ENCODE measurements around the gene PARD3B. TPM values are rescaled to one million over a fixed set of nuclear protein-coding genes. Genes with fewer than 3 reads are reported as not detected.

The PARD3B gene
- total RNA-seq, 1 experiment from 2014 or later: 10.1 TPM

DNA sequence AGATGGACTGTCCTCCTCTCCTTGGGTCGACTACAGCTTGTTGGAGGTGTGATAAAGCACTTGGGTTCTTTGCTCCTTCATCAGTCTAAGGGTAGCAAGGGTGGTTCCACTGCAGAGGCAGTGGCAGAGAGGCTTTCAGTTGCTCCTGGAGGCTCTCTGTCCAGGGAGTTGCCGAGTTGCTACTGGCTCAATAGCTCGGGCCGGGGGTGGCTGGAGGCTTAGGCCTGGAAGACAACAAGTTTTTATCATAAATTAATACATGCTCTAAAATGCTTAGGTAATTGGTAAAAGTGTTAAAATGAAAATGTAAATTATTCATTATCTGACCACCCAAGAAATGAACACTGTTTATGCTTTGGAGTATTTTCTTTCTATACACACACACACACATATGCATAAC, 975.0 kb downstream of the PARD3B start:
- H3K36me3 Mint-ChIP-seq (ENCODE audit: insufficient read depth, unreplicated experiment): no peaks in the 10 kb centered on the region
- peaks cover 6% of the 10 kb centered on the region for H3K9me3 Mint-ChIP-seq (ENCODE audit: low read depth, unreplicated experiment)
- H3K4me1 Mint-ChIP-seq (ENCODE audit: low read depth, unreplicated experiment): peaks cover 11% of the 10 kb centered on the region
- no peaks in the 10 kb centered on the region for H3K27me3 Mint-ChIP-seq (ENCODE audit: unreplicated experiment)
- TF ChIP-seq, protein P1, sequence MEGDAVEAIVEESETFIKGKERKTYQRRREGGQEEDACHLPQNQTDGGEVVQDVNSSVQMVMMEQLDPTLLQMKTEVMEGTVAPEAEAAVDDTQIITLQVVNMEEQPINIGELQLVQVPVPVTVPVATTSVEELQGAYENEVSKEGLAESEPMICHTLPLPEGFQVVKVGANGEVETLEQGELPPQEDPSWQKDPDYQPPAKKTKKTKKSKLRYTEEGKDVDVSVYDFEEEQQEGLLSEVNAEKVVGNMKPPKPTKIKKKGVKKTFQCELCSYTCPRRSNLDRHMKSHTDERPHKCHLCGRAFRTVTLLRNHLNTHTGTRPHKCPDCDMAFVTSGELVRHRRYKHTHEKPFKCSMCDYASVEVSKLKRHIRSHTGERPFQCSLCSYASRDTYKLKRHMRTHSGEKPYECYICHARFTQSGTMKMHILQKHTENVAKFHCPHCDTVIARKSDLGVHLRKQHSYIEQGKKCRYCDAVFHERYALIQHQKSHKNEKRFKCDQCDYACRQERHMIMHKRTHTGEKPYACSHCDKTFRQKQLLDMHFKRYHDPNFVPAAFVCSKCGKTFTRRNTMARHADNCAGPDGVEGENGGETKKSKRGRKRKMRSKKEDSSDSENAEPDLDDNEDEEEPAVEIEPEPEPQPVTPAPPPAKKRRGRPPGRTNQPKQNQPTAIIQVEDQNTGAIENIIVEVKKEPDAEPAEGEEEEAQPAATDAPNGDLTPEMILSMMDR (IDR thresholded peaks at IDR 0.05; ENCODE audit: unreplicated experiment): no peak
- DNase-seq: no peak
- no TSS peak for BruUV-seq (replicated peaks)
- H3K4me3 Mint-ChIP-seq (ENCODE audit: low read depth, unreplicated experiment): no peak overlapping the region
- intact Hi-C loops (cut with micrococcal nuclease; ENCODE audit: unreplicated experiment): no loop called here
- CTCF ChIA-PET: no interaction called here
- no peak overlapping the region for H3K27ac Mint-ChIP-seq (ENCODE audit: unreplicated experiment)

DNA sequence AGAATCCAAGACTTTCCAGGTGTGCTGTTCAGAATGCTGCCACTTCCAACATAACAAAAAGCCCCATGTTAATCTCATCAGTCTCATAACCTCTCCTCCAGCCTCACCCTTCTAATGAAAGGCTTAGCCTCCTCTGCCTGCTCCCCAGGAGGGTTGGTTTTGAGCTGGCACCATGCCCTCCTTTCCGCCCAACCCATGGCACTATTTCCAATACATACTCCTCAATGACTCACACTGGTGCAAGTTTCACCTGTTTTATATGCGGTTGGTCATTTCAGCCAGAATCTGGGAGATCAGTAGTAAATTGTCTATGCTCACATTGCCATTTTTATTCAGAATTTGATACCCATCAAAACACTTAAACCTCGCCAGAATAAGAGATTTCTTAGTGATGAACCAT, 979.4 kb downstream of the PARD3B start:
- peaks cover 11% of the 10 kb centered on the region for H3K4me1 Mint-ChIP-seq (ENCODE audit: low read depth, unreplicated experiment)
- H3K9me3 Mint-ChIP-seq (ENCODE audit: low read depth, unreplicated experiment): peaks cover under 1% of the 10 kb centered on the region
- no peaks in the 10 kb centered on the region for H3K27me3 Mint-ChIP-seq (ENCODE audit: unreplicated experiment)
- CTCF ChIA-PET: interaction anchor here (0.6 to 1.3 kb wide), 3 partner anchors 152 to 1336 kb away, joined by 3 to 4 read pairs (median 3); no protein-coding TSS in a partner anchor
- H3K27ac Mint-ChIP-seq (ENCODE audit: unreplicated experiment): no peak overlapping the region
- no peak overlapping the region for H3K4me3 Mint-ChIP-seq (ENCODE audit: low read depth, unreplicated experiment)
- no TSS peak for BruUV-seq (replicated peaks)
- DNase-seq: peak; percentile 61
- no peaks in the 10 kb centered on the region for H3K36me3 Mint-ChIP-seq (ENCODE audit: insufficient read depth, unreplicated experiment)
- intact Hi-C loops (cut with micrococcal nuclease; ENCODE audit: unreplicated experiment): no loop called here
- TF ChIP-seq, protein P1 (IDR thresholded peaks at IDR 0.05; ENCODE audit: unreplicated experiment): no peak

DNA sequence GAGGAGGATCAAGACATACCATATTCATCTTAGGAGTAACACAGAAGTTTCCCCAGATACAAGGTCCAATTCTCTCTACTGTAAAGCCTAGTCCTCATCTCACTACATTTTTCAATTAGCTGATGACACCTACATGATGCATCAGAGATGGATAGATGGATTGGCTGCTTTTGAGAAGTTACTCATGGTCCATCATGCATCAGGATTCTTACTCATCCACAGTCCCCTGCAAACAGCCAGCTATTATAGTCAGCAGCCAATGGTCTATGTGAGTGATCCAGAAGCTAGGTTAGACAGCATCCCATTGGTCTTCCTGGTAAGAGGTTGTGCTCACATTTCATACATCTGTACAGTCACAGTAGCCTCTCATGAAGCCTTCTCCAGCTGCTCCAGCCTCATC, 982.5 kb downstream of the PARD3B start:
- H3K27ac Mint-ChIP-seq (ENCODE audit: unreplicated experiment): no peak overlapping the region
- H3K27me3 Mint-ChIP-seq (ENCODE audit: unreplicated experiment): no peaks in the 10 kb centered on the region
- TF ChIP-seq, protein P1 (IDR thresholded peaks at IDR 0.05; ENCODE audit: unreplicated experiment): no peak
- intact Hi-C loops (cut with micrococcal nuclease; ENCODE audit: unreplicated experiment): no loop called here
- no peak overlapping the region for H3K4me3 Mint-ChIP-seq (ENCODE audit: low read depth, unreplicated experiment)
- BruUV-seq (replicated peaks): no TSS peak
- H3K4me1 Mint-ChIP-seq (ENCODE audit: low read depth, unreplicated experiment): peaks cover 11% of the 10 kb centered on the region
- H3K9me3 Mint-ChIP-seq (ENCODE audit: low read depth, unreplicated experiment): no peaks in the 10 kb centered on the region
- DNase-seq: no peak
- CTCF ChIA-PET: no interaction called here
- H3K36me3 Mint-ChIP-seq (ENCODE audit: insufficient read depth, unreplicated experiment): no peaks in the 10 kb centered on the region

DNA sequence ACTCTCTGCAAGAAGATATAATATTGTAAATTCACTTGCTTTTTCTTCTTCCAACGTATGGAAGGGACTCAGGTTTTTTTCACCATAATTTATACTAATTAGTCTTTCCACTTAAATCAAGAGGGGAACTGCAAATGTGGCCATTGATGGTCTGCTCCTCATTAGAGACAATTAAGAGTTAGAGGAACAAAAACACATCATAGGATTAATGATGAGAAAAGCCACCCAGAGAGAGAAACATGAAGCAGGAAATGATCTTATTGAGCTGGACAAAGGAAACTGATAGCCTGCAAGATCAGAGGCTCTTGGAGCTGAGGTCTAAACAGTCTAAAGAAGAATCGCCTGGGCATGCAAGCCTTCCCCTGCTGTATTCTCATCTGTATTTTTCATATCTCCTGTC, 985.8 kb downstream of the PARD3B start:
- no peaks in the 10 kb centered on the region for H3K36me3 Mint-ChIP-seq (ENCODE audit: insufficient read depth, unreplicated experiment)
- no peak overlapping the region for H3K4me3 Mint-ChIP-seq (ENCODE audit: low read depth, unreplicated experiment)
- intact Hi-C loops (cut with micrococcal nuclease; ENCODE audit: unreplicated experiment): no loop called here
- no peak overlapping the region for H3K27ac Mint-ChIP-seq (ENCODE audit: unreplicated experiment)
- CTCF ChIA-PET: no interaction called here
- no peak for DNase-seq
- H3K27me3 Mint-ChIP-seq (ENCODE audit: unreplicated experiment): no peaks in the 10 kb centered on the region
- BruUV-seq (replicated peaks): no TSS peak
- H3K4me1 Mint-ChIP-seq (ENCODE audit: low read depth, unreplicated experiment): no peaks in the 10 kb centered on the region
- H3K9me3 Mint-ChIP-seq (ENCODE audit: low read depth, unreplicated experiment): no peaks in the 10 kb centered on the region
- TF ChIP-seq, protein P1 (IDR thresholded peaks at IDR 0.05; ENCODE audit: unreplicated experiment): no peak
